Embryonic facial prominence (tissue), 1 donor: ENCODE results near the gene MT4.

Experiments used
- DNase-seq: peaks from one replicate; pipeline ENCODE4 v3.0.0-alpha.2; 2016; ENCODE audit errors: extremely low spot score

MT4 gene

DNA sequence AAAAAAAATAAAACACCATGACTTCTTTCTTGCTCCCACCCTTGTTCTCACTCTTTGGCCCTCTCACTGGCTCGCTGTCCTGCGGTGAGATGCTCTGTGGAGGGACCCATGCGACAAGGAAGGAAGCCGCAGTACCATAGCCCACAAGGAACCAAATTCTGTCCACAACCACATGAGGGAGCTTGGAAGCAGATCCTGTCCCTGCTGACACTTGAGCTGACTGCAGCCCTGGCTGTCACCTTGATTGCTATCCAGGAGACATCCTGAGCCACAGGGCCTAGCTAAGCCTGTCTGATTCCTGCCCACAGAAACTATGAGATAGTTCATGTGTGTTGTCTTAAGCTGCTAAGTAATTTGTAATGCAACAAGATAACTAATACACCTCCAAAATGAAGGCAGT lies 38.7 kb downstream of the MT4 start:
- DNase-seq = no peak

DNA sequence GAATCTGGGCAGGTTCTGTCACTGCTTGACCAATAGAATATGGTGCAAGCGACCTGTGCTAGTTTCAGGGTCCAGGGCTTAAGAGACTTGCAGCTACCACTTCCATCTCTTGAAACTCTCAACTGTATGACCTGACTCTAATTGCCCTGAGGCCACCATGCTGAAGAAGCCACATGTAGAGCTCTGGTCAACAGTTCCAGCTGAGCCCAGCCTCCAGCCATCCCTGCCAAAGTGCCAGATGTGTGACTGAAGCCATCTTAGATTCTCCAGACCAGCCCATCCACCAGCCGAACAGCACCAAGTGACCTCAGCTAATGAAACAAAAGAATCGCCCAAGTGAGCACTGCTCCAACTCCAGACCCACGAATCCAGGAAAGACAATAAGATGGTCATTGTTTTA lies 40.1 kb downstream of the MT4 start:
- DNase-seq = no peak

GRCh38 chr16:56605475-56605874 lies 40.6 kb downstream of the MT4 start:
- no peak for DNase-seq

DNA sequence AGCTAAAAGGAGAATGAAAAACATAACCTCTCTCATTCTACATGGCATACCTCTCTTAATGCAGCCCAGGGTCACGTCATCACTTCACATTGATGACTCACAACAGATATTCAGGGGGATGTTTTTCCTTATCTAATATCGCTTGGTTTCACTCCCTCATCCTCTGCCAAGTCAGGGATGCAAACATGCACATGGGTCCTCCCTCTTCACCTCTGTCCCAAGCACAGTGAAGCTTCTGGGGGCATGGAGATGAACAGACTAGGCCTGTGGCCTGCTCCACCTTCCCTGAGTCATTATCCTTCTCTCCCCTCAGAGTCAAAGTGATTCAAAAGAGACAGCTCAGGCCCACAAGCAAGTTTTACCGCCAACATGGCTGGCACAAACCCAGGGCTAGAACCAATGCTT lies 41.2 kb downstream of the MT4 start:
- no peak for DNase-seq

- DNase-seq = no peak
These were observed 41.7 kb downstream of the MT4 start for GRCh38 chr16:56606476-56607108.

GRCh38 chr16:56607109-56607618 lies 42.3 kb downstream of the MT4 start:
- DNase-seq = no peak

DNA sequence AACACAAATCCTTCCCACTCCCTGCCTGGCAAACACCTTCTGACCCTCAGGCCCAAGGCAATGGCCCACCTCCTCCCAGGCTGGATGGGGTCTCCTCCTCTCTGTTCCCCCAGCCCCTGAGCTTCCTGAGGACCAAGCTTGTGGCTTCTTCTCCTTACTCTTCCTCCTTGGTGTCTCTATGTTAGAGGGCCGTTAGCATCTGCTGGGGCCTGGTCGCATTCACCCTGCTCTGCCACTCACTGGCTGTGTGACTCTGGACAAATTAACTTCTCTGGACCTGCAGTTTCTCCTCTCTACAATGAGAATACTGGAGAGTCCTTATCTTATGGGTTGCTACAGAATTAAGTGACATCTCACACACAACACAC lies 42.8 kb downstream of the MT4 start:
- DNase-seq = no peak

DNA sequence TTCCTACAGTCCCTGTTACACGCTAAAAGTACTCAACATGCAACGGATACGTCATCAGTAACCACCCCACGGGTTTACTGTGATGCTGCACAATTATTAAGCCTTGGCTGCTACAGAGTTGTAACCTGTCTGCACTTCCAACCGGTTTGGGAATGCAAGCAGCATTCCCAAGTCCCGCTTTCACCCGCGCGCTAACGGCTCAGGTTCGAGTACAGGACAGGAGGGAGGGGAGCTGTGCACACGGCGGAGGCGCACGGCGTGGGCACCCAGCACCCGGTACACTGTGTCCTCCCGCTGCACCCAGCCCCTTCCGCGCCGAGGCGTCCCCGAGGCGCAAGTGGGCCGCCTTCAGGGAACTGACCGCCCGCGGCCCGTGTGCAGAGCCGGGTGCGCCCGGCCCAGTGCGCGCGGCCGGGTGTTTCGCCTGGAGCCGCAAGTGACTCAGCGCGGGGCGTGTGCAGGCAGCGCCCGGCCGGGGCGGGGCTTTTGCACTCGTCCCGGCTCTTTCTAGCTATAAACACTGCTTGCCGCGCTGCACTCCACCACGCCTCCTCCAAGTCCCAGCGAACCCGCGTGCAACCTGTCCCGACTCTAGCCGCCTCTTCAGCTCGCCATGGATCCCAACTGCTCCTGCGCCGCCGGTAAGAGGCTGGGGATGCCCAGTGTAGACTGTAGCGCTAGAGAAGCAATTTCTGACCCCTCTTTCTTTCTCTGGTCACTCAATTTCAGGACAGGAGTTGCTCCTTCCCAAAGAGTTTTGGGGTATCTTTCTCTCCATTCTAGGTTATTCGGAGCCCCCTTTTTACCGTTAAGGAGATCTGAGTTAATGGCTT lies 43.4 kb downstream of the MT4 start, which contains the start of gene MT2A:
Gene MT2A, plus strand, starts transcription at position 542 of the 833 bp plus-strand sequence. Its CDS starts 72 bp downstream, at position 614.
- DNase-seq = peak; percentile 80

DNA sequence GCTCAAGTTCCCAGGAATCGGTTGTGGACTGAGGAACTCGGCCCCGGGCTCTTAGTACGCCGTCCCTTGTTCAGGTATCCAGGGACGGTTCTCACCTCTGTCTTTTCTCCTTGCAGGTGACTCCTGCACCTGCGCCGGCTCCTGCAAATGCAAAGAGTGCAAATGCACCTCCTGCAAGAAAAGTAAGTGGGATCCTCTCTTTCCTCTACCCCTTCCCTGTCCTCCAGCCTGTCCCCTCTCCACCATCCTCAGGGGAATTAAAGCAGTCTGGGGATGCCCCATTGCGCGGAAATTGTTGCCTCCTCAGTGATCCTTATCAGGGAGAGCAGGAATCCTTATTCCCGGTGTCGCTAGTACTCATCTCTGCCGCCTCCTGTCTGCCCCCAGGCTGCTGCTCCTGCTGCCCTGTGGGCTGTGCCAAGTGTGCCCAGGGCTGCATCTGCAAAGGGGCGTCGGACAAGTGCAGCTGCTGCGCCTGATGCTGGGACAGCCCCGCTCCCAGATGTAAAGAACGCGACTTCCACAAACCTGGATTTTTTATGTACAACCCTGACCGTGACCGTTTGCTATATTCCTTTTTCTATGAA lies 44.1 kb downstream of the MT4 start:
- no peak for DNase-seq

- DNase-seq = no peak
These were observed 44.6 kb downstream of the MT4 start for GRCh38 chr16:56609463-56609921.

DNA sequence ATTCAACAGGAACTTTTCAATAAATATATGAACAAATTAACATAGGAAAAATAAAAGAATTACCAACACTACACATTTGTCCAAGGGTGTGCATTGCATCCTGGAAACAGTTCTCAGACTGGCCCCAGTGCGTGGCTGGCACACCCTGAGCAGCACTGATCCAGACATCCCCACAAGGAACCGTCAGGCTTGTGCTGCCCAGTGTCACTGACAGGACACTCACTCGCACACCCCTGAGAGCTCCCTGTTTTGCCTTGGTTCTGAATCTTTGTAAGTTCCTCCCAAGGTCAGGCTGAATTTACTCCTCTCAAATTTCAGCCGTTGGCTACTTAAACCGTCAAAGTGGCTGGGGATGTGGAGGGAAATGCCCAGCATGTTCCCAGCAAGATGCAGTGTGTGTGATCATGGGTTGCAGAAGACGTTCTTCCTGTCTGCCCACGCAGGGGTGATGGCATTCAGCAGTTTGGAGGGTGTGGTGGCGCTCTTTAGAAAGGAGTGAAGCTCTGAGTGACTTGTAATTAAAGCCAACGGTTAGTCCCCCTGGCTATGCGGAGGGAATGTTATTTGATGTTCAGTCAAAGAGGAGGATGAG lies 45.2 kb downstream of the MT4 start:
- no peak for DNase-seq

GRCh38 chr16:56610609-56611111 lies 45.8 kb downstream of the MT4 start:
- DNase-seq = no peak

GRCh38 chr16:56611281-56611833 lies 46.5 kb downstream of the MT4 start:
- no peak for DNase-seq

DNA sequence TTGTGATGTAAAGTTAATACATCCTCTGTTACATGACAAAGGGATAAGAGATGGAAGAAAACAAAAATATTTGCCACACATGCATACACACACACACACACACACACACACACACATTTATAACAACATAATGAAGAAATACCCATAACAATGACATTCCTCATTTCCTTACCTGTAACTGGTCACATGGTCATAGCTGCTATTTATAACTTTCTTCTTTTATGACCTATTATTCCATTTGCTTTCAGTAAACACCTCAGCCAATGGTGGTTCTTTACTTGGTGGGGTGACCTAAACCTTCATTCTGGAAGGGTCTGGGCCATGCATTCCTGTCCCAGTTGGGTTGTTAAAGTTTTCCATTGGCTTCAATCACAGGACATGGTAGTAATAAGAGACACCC lies 48.8 kb downstream of the MT4 start:
- DNase-seq = no peak

- DNase-seq = no peak
These were observed 49.7 kb downstream of the MT4 start for GRCh38 chr16:56614549-56614991.

DNA sequence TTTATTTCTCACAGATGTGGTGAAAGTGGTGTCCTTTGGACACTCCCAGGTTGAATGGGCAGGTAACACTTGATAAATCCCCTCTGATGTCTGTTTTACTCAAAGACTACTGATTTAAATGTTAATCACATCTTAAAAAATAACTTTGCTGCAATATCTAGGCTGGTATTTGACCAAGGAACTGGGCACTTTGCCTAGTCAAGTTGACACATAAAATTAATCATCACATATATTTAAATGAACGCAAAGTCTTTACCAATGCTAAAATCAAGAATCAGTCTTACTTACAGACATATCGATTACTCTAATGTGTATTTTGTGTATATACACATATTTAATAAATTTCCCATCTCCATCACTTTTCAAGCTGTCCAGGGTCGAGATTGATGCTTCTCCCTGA lies 50.5 kb downstream of the MT4 start:
- DNase-seq = no peak

GRCh38 chr16:56616608-56617211 lies 51.8 kb downstream of the MT4 start:
- no peak for DNase-seq

DNA sequence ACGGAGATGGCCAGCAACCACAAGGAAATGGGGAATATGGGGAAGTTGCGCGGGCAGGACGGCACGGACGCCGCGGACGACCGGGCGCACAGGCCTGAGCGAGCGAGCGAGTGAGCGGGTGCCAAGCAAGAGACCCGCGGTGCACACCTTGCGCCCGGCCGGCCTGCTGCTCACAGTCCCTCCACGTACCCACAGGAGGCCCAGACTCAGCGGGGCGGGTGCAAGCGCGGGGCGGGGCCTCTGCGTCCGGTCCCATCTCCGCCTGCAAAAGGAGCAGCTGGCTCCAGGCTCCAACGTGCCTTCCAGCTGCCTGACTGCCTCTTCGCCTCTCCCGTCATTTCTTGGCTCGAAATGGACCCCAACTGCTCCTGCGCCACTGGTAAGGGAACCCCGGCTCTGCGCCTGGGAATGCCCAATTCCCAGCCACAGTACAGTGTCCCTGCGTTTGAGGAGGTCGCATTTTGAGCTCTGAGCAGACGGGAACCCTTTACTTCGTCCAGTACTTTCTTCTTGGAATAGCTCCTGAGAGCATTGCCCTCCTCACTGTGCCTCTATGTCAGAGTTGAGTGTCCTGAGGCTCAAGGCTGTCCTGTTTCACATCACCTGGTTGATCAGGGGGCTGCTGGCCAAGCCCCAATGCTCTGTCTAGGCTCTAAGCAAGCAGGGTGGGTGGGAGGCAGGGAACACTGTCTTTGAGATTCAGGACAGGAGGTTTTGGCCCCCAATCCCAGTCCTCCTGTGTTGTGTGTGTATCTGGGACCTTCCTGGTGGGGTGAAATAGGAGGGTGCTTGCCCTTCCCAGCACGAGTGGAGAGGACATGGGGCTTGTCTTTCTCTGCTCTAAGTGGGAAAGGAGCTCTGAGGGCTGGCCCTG lies 52.6 kb downstream of the MT4 start:
- DNase-seq = no peak

- DNase-seq = no peak
These were observed 53.3 kb downstream of the MT4 start for GRCh38 chr16:56618138-56618537.
